Stimulated activated naive CD8-positive, alpha-beta T cell treated with anti-CD3 and anti-CD28 coated beads, Interleukin-15, amount 100 ng/mL, for 72 hours (primary cell): ENCODE measurements around the gene KIAA1191.

Experiments used
- ATAC-seq: fragments of 150-1000 bp; cut with Tn5 transposase; 2 replicates; pipeline ENCODE4 v1.10.0; 2021; ENCODE audit warnings: mild to moderate bottlenecking, moderate library complexity
- DNase-seq, 2 donors: peaks; one replicate each; pipeline ENCODE4 v3.0.0; 2021 to 2022
- H3K27ac Mint-ChIP-seq, 2 donors: one replicate each; pipeline ENCODE4 v1.8.0; 2022; ENCODE audit warnings: mild to moderate bottlenecking in 2 of 2, mixed read lengths in 2 of 2, moderate library complexity in 2 of 2
- H3K27me3 Mint-ChIP-seq: one replicate; pipeline ENCODE4 v1.8.0; 2022; ENCODE audit warnings: mixed read lengths
- H3K4me1 Mint-ChIP-seq: one replicate; pipeline ENCODE4 v1.8.0; 2022; ENCODE audit warnings: mild to moderate bottlenecking, mixed read lengths
- H3K4me3 Mint-ChIP-seq, 2 donors: one replicate each; pipeline ENCODE4 v1.8.0; 2022; ENCODE audit warnings: mild to moderate bottlenecking in 2 of 2, mixed read lengths in 2 of 2, moderate library complexity in 1 of 2
- H3K9me3 Mint-ChIP-seq, 2 donors: one replicate each; pipeline ENCODE4 v1.8.0; 2022; ENCODE audit warnings: mixed read lengths in 2 of 2

Gene KIAA1191

DNA sequence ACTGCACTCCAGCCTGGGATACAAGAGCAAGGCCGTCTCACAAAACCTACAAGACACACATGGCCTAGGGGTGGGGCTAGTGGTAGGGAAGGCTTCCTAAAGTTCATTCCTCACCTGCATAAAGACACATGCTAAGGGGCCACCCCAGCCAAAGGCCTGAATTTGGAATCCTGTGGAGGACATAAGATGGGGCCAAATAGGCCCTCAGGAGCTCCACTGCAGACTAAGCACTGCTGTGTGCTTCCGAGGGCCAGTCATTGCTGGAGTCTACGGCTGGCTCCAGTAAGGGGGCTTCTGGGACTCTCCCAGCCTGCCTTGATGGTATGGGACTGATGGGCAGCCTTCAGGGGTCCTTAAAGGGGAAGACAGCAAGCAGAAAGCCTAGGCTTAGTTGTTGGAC, 21.2 kb upstream of the KIAA1191 start:
- H3K4me3 Mint-ChIP-seq: no peak overlapping the region
- peak overlapping the region in 1 of 2 donors; percentile 74 for H3K27ac Mint-ChIP-seq
- H3K4me1 Mint-ChIP-seq: peaks cover 39% of the 10 kb centered on the region
- ATAC-seq (no peak), DNase-seq (no peak)
- H3K9me3 Mint-ChIP-seq: no peaks in the 10 kb centered on the region
- no peaks in the 10 kb centered on the region for H3K27me3 Mint-ChIP-seq

DNA sequence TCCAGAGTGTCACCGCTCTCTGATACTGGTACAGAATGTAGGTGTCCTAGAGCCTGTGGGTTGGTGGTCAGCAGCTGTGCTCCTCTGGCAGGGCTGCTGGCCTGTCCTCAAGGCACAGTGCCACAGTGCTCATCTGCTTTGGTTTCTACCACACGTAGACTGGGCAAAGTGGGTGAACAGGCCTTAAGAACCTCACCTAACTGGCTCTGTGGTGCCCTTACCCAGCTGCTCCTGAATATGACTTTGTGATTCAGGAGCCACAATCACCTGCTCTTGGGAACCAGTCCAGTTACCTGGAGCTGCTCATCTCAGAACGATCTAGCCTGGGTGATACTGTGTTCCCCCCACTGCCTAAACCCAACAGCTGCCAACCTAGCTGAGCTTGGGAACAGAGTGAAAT, 20.4 kb upstream of the KIAA1191 start:
- no peaks in the 10 kb centered on the region for H3K27me3 Mint-ChIP-seq
- H3K4me1 Mint-ChIP-seq: peaks cover 32% of the 10 kb centered on the region
- H3K9me3 Mint-ChIP-seq: no peaks in the 10 kb centered on the region
- no peak overlapping the region for H3K4me3 Mint-ChIP-seq
- H3K27ac Mint-ChIP-seq: no peak overlapping the region
- ATAC-seq: no peak
- no peak for DNase-seq

- DNase-seq (no peak), ATAC-seq (no peak)
- Mint-ChIP-seq H3K27ac (no peak overlapping the region), H3K9me3 (no peaks in the 10 kb centered on the region), H3K27me3 (no peaks in the 10 kb centered on the region), H3K4me1 (peaks cover 26% of the 10 kb centered on the region), H3K4me3 (no peak overlapping the region)
Measured at GRCh38 chr5:176381423-176381822, 19.9 kb upstream of the KIAA1191 start.

- Mint-ChIP-seq H3K4me1 (peaks cover 12% of the 10 kb centered on the region), H3K27ac (no peak overlapping the region), H3K4me3 (no peak overlapping the region), H3K9me3 (no peaks in the 10 kb centered on the region), H3K27me3 (no peaks in the 10 kb centered on the region)
- no peak for DNase-seq
- no peak for ATAC-seq
Measured at GRCh38 chr5:176379881-176380280, 18.3 kb upstream of the KIAA1191 start.

DNA sequence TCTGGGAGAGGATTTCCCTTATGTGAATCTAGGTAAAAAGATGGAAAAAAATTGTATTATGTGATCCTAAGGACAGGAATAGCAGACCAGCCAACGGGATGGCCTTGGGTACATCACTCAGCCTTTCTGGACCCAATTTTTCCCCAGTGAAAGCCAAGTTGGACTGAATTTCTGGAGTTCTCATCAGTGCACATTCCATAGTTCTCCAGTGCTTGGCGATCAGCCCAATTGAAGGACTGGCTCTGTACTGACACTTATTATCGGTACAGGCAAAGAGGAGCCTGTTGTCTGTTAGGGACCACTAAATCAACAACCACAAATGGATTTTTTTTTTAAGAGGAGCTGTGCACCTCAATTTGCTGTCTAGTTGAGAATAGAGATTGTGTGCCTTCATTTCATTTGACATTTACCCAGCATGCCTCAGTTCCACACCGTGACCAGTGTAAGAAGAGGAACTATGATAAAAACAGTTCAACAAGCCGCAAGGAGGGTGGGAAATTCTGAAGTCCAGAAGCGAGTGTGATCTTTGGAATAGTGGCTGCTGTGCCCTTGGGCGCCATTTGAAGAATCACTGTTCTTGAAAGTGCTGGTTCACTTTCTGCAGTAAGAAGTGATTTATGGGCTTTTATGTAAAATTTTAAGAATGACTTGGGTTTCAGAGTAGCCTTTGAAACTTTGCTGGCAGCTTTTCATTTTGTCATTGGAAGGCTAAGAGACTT, 11.7 kb upstream of the KIAA1191 start:
- Mint-ChIP-seq H3K27ac (no peak overlapping the region), H3K4me1 (peaks cover under 1% of the 10 kb centered on the region), H3K4me3 (no peak overlapping the region), H3K27me3 (no peaks in the 10 kb centered on the region), H3K9me3 (no peaks in the 10 kb centered on the region)
- DNase-seq (no peak), ATAC-seq (no peak)

DNA sequence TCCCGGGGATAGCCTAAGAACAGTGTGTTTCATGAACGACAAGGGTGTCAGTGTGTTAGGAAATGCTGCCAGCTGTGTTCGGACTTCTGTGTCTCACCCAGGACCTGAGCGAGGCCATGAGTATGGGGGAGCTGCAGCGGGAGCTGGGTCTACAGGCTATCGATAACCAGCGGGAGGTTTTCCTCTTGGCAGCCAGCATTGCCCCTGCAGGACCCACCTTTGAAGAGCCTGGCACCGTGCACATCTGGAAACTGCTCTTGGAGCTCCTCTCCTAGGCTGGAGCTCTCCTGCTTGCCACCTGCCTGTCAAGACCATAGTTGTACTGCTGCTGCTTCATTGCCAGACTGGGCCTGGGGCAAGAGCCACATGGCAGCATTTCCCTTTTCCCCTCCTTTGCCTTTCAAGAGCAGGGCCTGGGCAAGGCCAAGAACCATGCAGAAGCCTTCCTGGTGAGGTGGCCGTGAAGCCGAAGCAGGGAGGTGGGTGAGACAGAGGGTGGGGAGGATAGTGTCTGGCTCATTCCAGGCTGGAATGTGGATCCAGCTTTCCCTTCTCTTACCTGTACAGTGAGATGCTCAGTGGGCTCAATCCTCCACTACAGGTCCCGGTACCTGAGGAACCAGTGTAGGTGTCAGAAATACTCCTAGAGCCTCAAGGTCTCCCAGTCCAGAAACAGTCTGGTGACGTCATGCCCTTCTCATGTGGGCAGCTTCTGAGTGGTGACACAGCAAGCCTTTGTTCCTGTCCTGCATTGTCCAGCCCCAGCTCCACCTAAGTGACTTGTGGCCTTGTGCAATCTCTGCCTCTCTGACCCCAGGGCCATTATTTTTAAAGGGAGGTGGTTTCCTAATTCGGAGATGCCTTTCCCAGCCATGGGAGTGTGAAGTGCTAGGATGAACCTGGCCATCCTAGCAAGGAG, 10.3 kb upstream of the KIAA1191 start:
- no peak for ATAC-seq
- DNase-seq: no peak
- Mint-ChIP-seq H3K27me3 (no peaks in the 10 kb centered on the region), H3K4me3 (no peak overlapping the region), H3K27ac (no peak overlapping the region), H3K4me1 (peaks cover 15% of the 10 kb centered on the region), H3K9me3 (no peaks in the 10 kb centered on the region)

DNA sequence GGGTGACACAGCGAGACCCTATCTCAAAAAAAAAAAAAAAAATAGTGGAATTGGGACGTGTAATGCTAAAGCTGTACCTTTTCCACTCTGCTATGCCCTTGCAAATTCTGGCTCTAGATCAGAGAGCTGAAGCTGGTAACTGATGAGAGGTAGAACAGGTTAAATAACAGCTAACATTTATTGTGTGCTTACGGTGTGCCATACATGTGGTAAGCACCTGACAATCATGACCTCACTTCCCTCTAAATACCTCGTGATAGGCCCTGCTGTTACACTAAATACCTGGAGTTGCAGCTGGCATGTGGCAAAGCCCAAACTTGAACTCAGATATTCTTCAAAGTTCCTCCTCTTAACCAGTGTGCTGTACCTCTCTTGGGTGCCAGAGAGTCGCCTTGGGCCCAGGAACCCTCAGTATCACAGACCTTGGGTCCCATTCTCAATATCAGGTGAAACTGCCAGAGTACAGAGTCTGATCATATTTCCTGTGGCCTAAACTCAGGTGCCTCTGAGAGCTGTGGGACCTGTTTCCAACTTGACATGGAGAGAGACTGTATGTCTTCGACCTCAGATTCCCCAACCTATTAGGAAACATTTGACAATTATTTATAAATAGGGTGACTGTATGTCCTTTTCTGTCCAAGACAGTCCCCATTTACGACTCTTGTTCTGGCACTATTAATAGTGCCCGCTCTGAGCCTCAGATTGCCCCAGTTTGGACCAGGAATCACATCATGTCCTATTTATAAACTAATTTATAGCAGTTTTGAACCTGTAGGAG, 8.6 kb upstream of the KIAA1191 start:
- no peaks in the 10 kb centered on the region for H3K27me3 Mint-ChIP-seq
- H3K4me1 Mint-ChIP-seq: peaks cover 23% of the 10 kb centered on the region
- DNase-seq (no peak), ATAC-seq (no peak)
- H3K4me3 Mint-ChIP-seq: no peak overlapping the region
- H3K27ac Mint-ChIP-seq: no peak overlapping the region
- H3K9me3 Mint-ChIP-seq: no peaks in the 10 kb centered on the region

DNA sequence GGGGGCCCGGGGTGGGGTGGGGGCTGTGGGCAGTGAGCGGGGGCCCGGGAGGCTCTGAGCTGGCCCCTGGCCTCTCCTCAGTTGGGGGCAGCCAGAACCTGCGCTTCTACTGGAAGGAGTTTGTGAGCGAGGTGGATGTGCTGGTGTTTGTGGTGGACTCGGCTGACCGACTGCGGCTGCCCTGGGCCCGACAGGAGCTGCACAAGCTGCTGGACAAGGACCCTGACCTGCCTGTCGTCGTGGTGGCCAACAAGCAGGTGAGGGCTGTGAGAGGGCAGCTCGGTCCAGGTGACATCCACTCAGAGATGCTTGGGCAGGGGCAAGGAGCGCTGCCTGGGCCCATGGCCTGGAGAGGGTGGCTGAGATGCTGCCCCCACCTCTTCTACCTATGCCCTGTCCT, 7.2 kb upstream of the KIAA1191 start:
- peaks cover 36% of the 10 kb centered on the region for H3K4me1 Mint-ChIP-seq
- ATAC-seq: no peak
- no peaks in the 10 kb centered on the region for H3K27me3 Mint-ChIP-seq
- no peak overlapping the region for H3K27ac Mint-ChIP-seq
- H3K9me3 Mint-ChIP-seq: no peaks in the 10 kb centered on the region
- DNase-seq: no peak
- H3K4me3 Mint-ChIP-seq: no peak overlapping the region

DNA sequence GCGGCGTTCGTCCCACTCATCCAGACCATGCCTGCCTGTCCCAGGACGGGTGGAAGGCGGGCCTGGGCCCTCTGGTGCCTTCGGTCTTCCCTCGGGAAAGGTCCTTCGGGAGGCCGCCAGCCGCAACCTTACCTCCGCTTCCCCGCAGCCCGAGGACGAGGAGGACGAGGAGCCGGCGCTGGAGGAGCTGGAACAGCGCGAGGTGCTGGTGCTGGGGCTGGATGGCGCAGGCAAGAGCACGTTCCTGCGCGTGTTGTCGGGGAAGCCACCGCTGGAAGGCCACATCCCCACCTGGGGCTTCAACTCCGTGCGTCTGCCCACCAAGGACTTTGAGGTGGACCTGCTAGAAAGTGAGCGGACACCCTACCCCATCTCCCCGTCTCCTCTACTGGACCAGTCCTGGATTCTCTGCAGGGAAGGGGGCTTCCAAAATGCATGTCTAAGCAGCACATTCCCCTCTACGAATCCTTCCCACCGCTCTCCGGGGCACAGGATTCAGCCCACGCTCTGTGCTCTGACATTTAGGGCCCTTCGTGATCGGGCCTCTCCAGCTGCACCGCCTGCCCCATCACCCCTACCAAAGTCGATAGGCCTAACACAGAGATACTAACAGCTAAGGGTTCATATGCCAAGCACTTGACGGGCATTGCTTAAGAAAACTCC, 4.8 kb upstream of the KIAA1191 start:
- Mint-ChIP-seq H3K9me3 (no peaks in the 10 kb centered on the region), H3K4me1 (peaks cover 43% of the 10 kb centered on the region), H3K27ac (peak overlapping the region; percentile 16 to 75), H3K4me3 (peak overlapping the region; percentile 80 to 84), H3K27me3 (no peaks in the 10 kb centered on the region)
- ATAC-seq (no peak), DNase-seq (no peak)

GRCh38 chr5:176365351-176366231, 4.0 kb upstream of the KIAA1191 start, which contains the start of gene ARL10:
TSS of gene ARL10 (plus strand) at chr5:176365487. CDS start at chr5:176365564, 77 bp downstream.
- H3K27me3 Mint-ChIP-seq: no peaks in the 10 kb centered on the region
- peak within 1 kb of the TSS; percentile 71 to 79 for H3K27ac Mint-ChIP-seq
- DNase-seq: peak; percentile 60 to 64

DNA sequence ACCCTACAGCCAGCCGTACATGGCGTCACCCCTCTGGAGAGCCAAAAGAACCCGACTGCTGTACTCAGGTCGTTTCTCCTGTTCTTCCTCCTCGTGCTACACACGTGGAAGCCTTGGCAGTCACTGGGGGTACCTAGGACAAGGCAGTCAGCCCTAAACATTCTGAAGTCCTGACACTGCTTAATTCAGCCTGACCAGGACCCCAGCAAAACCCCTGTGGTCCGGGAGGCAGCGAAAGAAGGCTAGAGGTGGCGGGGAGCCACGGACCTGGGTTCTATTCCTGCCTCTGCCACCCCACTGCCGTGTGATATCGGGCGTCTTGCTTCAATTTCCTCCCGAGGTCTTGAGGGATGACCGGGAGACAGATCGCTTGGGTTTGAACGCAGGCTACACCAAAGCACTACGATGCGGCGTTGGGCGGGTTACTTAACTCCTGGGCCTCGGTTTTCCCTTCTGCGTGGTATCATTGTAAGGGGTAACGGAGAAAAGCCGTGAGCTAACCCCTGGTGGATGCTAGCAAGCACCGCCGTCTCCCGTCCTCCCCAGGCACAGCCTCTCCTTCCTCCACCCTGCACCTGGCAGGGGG, 3.3 kb upstream of the KIAA1191 start:
- Mint-ChIP-seq H3K27me3 (no peaks in the 10 kb centered on the region), H3K4me3 (peak overlapping the region; percentile 81 to 84), H3K27ac (peak overlapping the region; percentile 71 to 79), H3K4me1 (peaks cover 45% of the 10 kb centered on the region), H3K9me3 (no peaks in the 10 kb centered on the region)
- ATAC-seq: no peak
- no peak for DNase-seq

More at GRCh38 chr5:176365351-176366231, 4.0 kb upstream of the KIAA1191 start, which contains the start of gene ARL10:
- peaks cover 43% of the 10 kb centered on the region for H3K4me1 Mint-ChIP-seq
- ATAC-seq: peak; percentile 53
- peak within 1 kb of the TSS; percentile 81 to 84 for H3K4me3 Mint-ChIP-seq
- H3K9me3 Mint-ChIP-seq: no peaks in the 10 kb centered on the region

GRCh38 chr5:176362233-176362490, 598 bp upstream of the KIAA1191 start:
- DNase-seq (no peak), ATAC-seq (no peak)
- H3K4me1 Mint-ChIP-seq: peaks cover 53% of the 10 kb centered on the region
- no peak overlapping the region for H3K27ac Mint-ChIP-seq
- no peaks in the 10 kb centered on the region for H3K9me3 Mint-ChIP-seq
- no peaks in the 10 kb centered on the region for H3K27me3 Mint-ChIP-seq
- peak overlapping the region; percentile 98 for H3K4me3 Mint-ChIP-seq

- DNase-seq (no peak), ATAC-seq (peak; percentile 6)
- Mint-ChIP-seq H3K27me3 (no peaks in the 10 kb centered on the region), H3K9me3 (no peaks in the 10 kb centered on the region), H3K4me3 (peak overlapping the region; percentile 98), H3K27ac (peak overlapping the region; percentile 98 to 99), H3K4me1 (peaks cover 43% of the 10 kb centered on the region)
Measured at GRCh38 chr5:176360894-176361436, 599 bp downstream of the KIAA1191 start.

DNA sequence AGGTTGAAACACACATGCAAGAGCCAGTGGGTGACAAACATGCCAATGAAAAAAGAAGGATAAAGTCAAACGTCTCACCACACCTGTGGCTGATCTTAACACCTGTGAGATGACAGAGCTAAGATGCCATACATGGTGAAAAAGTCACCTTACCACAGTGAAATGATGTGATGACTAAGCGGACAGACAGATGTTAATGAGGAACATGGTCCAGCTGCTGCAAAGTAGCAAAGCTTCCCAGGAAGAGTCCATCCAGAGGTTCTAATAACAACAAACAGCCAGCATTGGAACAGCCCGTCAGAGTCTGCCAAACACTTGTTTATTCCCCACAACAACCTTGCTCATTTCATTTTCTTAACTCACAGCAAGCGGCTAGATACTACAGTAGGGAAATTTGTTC, 1.9 kb downstream of the KIAA1191 start:
- Mint-ChIP-seq H3K4me3 (peak overlapping the region; percentile 45 to 77), H3K27ac (no peak overlapping the region), H3K27me3 (no peaks in the 10 kb centered on the region), H3K4me1 (peaks cover 43% of the 10 kb centered on the region), H3K9me3 (no peaks in the 10 kb centered on the region)
- DNase-seq (no peak), ATAC-seq (no peak)
